Measurements from ENCODE around the gene TRNT1.
A peak's percentile ranks its signal among the peaks of the same experiment; 100 is the strongest.

The TRNT1 gene

GRCh38 chr3:3126477-3127431 is at the start of gene TRNT1:
TRNT1 (plus strand) TSS chr3:3126940; CDS start chr3:3129041, 2,101 bp downstream.
- DNase-seq, result peak; percentile 95 to 96

GRCh38 chr3:3080309-3080708 is 46.4 kb upstream of the TRNT1 start:
- no peak for DNase-seq

GRCh38 chr3:3081381-3082233 is 45.1 kb upstream of the TRNT1 start:
- DNase-seq, result no peak

GRCh38 chr3:3082234-3082924 is 44.4 kb upstream of the TRNT1 start:
- DNase-seq, result no peak

- no peak for DNase-seq
These were observed 41.9 kb upstream of the TRNT1 start for GRCh38 chr3:3084890-3085289.

GRCh38 chr3:3085782-3086181 is 41.0 kb upstream of the TRNT1 start:
- DNase-seq, result no peak

GRCh38 chr3:3086239-3086638 is 40.5 kb upstream of the TRNT1 start:
- DNase-seq, result no peak

- no peak for DNase-seq
These were observed 39.5 kb upstream of the TRNT1 start for GRCh38 chr3:3087279-3087678.

GRCh38 chr3:3087716-3088465 is 38.8 kb upstream of the TRNT1 start:
- DNase-seq, result no peak

- no peak for DNase-seq
These were observed 37.7 kb upstream of the TRNT1 start for GRCh38 chr3:3089017-3089416.

- DNase-seq, result no peak
These were observed 28.8 kb upstream of the TRNT1 start for GRCh38 chr3:3097958-3098357.

GRCh38 chr3:3101660-3102458 is 24.9 kb upstream of the TRNT1 start:
- DNase-seq, result no peak

- no peak for DNase-seq
These were observed 24.0 kb upstream of the TRNT1 start for GRCh38 chr3:3102751-3103150.

GRCh38 chr3:3105246-3105645 is 21.5 kb upstream of the TRNT1 start:
- no peak for DNase-seq

GRCh38 chr3:3105815-3106214 is 20.9 kb upstream of the TRNT1 start:
- DNase-seq, result no peak

GRCh38 chr3:3107181-3107580 is 19.6 kb upstream of the TRNT1 start:
- no peak for DNase-seq

- DNase-seq, result no peak
These were observed 18.9 kb upstream of the TRNT1 start for GRCh38 chr3:3107858-3108257.

- no peak for DNase-seq
These were observed 17.1 kb upstream of the TRNT1 start for GRCh38 chr3:3109407-3110298.

- DNase-seq, result no peak
These were observed 16.5 kb upstream of the TRNT1 start, which contains the start of gene IL5RA for GRCh38 chr3:3110299-3110630. IL5RA (minus strand) TSS chr3:3110374; CDS start chr3:3104984, 5,390 bp downstream.

GRCh38 chr3:3110749-3111361 is 15.9 kb upstream of the TRNT1 start:
- no peak for DNase-seq
